ENCODE measurements around the gene SPPL3.

- no peak for TF ChIP-seq CTCF (IDR thresholded peaks at IDR 0.05)
- TF ChIP-seq POLR2A (IDR thresholded peaks at IDR 0.05): no peak
Measured at GRCh38 chr12:120820884-120821510, 83.2 kb downstream of the SPPL3 start.
